ENCODE results near the gene THBS1. TPM values are rescaled to one million over a fixed set of nuclear protein-coding genes. Genes with fewer than 3 reads are reported as not detected.

THBS1 gene
- total and polyA plus RNA-seq, 2 donors (not counting 1 experiment from before 2014, with no cell fraction given) = 0.63 to 4.3 TPM

GRCh38 chr15:39564972-39565665 is 15.8 kb upstream of the THBS1 start:
- Mint-ChIP-seq H3K4me1 (no peaks in the 10 kb centered on the region), H3K27me3 (peaks cover 4% of the 10 kb centered on the region)
- CTCF ChIA-PET = no interaction called here

GRCh38 chr15:39565851-39566250 is 15.0 kb upstream of the THBS1 start:
- intact Hi-C loops (cut with micrococcal nuclease) = no loop called here
- POLR2A ChIA-PET = no interaction called here
- Histone ChIP-seq H4K20me1 (ENCODE audit: control insufficient read depth, insufficient read depth, low read length, poor library complexity, severe bottlenecking) (no peaks in the 10 kb centered on the region), H3K36me3 (replicated peaks in 1 of 2; ENCODE audit: control extremely low read depth in 1 of 2, control insufficient read depth in 1 of 2, extremely low read depth in 1 of 2, insufficient read depth in 2 of 2, low read length in 1 of 2) (no peaks in the 10 kb centered on the region), H3K27me3 (replicated peaks in 1 of 4; ENCODE audit: control extremely low read depth in 1 of 4, control insufficient read depth in 3 of 4, insufficient read depth in 4 of 4, low read length in 3 of 4) (no peaks in the 10 kb centered on the region), H3K4me3 (ENCODE audit: control extremely low read depth in 1 of 5, extremely low read depth in 1 of 5, insufficient read depth in 1 of 5, low read depth in 2 of 5, low read length in 4 of 5) (no peak overlapping the region), H3K27ac (ENCODE audit: low read length in 2 of 2) (no peak overlapping the region), H3K79me2 (ENCODE audit: control insufficient read depth, insufficient read depth, low read length) (no peaks in the 10 kb centered on the region), H3K4me1 (ENCODE audit: control insufficient read depth in 2 of 2, insufficient read depth in 2 of 2, low read length in 2 of 2) (no peaks in the 10 kb centered on the region), H3K4me2 (replicated peaks; ENCODE audit: low read depth, low read length, poor library complexity, severe bottlenecking) (no peak overlapping the region), H3K9me3 (ENCODE audit: control extremely low read depth in 1 of 3, control insufficient read depth in 2 of 3, insufficient read depth in 1 of 3, low read length in 2 of 3) (peaks cover 0 to 1% (median 0%) of the 10 kb centered on the region in 3 donors), H2AFZ (ENCODE audit: insufficient read depth, low read depth, low read length, poor library complexity, severe bottlenecking) (no peak overlapping the region), H3K9ac (ENCODE audit: low read length) (no peak overlapping the region)
- TF ChIP-seq, protein P1, sequence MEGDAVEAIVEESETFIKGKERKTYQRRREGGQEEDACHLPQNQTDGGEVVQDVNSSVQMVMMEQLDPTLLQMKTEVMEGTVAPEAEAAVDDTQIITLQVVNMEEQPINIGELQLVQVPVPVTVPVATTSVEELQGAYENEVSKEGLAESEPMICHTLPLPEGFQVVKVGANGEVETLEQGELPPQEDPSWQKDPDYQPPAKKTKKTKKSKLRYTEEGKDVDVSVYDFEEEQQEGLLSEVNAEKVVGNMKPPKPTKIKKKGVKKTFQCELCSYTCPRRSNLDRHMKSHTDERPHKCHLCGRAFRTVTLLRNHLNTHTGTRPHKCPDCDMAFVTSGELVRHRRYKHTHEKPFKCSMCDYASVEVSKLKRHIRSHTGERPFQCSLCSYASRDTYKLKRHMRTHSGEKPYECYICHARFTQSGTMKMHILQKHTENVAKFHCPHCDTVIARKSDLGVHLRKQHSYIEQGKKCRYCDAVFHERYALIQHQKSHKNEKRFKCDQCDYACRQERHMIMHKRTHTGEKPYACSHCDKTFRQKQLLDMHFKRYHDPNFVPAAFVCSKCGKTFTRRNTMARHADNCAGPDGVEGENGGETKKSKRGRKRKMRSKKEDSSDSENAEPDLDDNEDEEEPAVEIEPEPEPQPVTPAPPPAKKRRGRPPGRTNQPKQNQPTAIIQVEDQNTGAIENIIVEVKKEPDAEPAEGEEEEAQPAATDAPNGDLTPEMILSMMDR (IDR thresholded peaks at IDR 0.05) = no peak
- no peak for TF ChIP-seq EZH2 (IDR thresholded peaks at IDR 0.05; ENCODE audit: borderline replicate concordance, insufficient read depth, low read depth, low read length, poor library complexity, severe bottlenecking)
- Mint-ChIP-seq H3K9me3 (ENCODE audit: insufficient read depth) (no peaks in the 10 kb centered on the region), H3K27ac (no peak overlapping the region), H3K4me3 (no peak overlapping the region), H3K27me3 (peaks cover 7% of the 10 kb centered on the region), H3K4me1 (no peaks in the 10 kb centered on the region)
- no peak for ATAC-seq (ENCODE audit: low read depth)
- CTCF ChIA-PET = no interaction called here
- DNase-seq = no peak
- WGBS (ENCODE audit: insufficient coverage) = no CpG with 5 or more reads among the region's 2 CpGs

More at GRCh38 chr15:39564972-39565665, 15.8 kb upstream of the THBS1 start:
- Histone ChIP-seq H3K9me3 (ENCODE audit: control extremely low read depth in 1 of 3, control insufficient read depth in 2 of 3, insufficient read depth in 1 of 3, low read length in 2 of 3) (peaks cover 0 to 1% (median 0%) of the 10 kb centered on the region in 3 donors), H4K20me1 (ENCODE audit: control insufficient read depth, insufficient read depth, low read length, poor library complexity, severe bottlenecking) (no peaks in the 10 kb centered on the region), H3K27me3 (replicated peaks in 1 of 4; ENCODE audit: control extremely low read depth in 1 of 4, control insufficient read depth in 3 of 4, insufficient read depth in 4 of 4, low read length in 3 of 4) (no peaks in the 10 kb centered on the region), H3K4me1 (ENCODE audit: control insufficient read depth in 2 of 2, insufficient read depth in 2 of 2, low read length in 2 of 2) (no peaks in the 10 kb centered on the region), H3K4me2 (replicated peaks; ENCODE audit: low read depth, low read length, poor library complexity, severe bottlenecking) (no peak overlapping the region), H2AFZ (ENCODE audit: insufficient read depth, low read depth, low read length, poor library complexity, severe bottlenecking) (no peak overlapping the region), H3K9ac (ENCODE audit: low read length) (no peak overlapping the region), H3K79me2 (ENCODE audit: control insufficient read depth, insufficient read depth, low read length) (no peaks in the 10 kb centered on the region), H3K4me3 (ENCODE audit: control extremely low read depth in 1 of 5, extremely low read depth in 1 of 5, insufficient read depth in 1 of 5, low read depth in 2 of 5, low read length in 4 of 5) (no peak overlapping the region), H3K36me3 (replicated peaks in 1 of 2; ENCODE audit: control extremely low read depth in 1 of 2, control insufficient read depth in 1 of 2, extremely low read depth in 1 of 2, insufficient read depth in 2 of 2, low read length in 1 of 2) (no peaks in the 10 kb centered on the region), H3K27ac (ENCODE audit: low read length in 2 of 2) (no peak overlapping the region)
- intact Hi-C loops (cut with micrococcal nuclease) = no loop called here
- DNase-seq (no peak), ATAC-seq (ENCODE audit: low read depth) (no peak)
- Mint-ChIP-seq H3K9me3 (ENCODE audit: insufficient read depth) (no peaks in the 10 kb centered on the region), H3K4me3 (no peak overlapping the region), H3K27ac (no peak overlapping the region)
- POLR2A ChIA-PET = no interaction called here
- TF ChIP-seq, protein P1 (IDR thresholded peaks at IDR 0.05) = no peak
- no peak for TF ChIP-seq EZH2 (IDR thresholded peaks at IDR 0.05; ENCODE audit: borderline replicate concordance, insufficient read depth, low read depth, low read length, poor library complexity, severe bottlenecking)
- WGBS (ENCODE audit: insufficient coverage) = 70% methylated on average over 1 of the region's 4 CpGs
